ENCODE measurements around the gene LHFPL4.
"Not testable (repeated sequence)": the region's sequence is repeated elsewhere in the genome, so short reads cannot be mapped to it uniquely, and the experiment has no call there.

The LHFPL4 gene

DNA sequence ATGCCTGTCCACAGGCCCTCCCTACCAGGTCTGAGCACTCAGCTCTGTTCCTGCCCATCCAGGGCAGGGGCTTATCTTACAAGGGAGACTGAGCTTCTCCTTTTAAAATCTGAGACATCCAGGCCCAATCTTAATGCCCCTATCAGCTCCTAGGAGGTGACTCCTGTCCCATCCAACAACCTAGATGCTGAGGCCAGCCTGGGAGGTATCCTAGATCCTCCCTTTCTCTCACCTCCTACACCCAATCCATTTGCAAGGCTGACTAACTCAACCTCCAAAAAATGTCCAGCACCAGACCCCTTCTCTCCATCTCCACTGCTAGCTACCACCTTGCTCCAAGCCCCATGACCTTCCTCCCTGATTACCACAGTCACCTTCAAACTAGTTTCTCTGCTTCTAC, 17.4 kb downstream of the LHFPL4 start:
- DNase-seq = no peak

DNA sequence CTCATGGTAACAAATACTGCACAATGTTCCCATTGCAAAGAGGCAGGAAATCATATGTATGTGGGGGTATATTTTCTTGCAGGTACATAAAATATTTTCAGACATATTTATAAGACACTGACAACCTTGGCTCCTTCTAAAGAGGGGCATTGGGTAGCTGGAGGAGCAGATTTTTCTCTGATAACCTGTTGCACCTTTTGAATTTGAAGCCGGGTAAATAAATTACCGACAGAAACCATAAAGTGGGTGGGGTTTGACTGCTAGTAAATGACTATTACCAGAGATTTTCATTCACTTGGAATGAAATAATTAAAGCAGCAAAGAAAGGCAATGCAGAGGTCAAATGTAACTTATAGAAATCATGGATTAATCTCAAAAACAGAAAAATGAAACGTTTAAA, 19.2 kb downstream of the LHFPL4 start:
- no peak for DNase-seq

DNA sequence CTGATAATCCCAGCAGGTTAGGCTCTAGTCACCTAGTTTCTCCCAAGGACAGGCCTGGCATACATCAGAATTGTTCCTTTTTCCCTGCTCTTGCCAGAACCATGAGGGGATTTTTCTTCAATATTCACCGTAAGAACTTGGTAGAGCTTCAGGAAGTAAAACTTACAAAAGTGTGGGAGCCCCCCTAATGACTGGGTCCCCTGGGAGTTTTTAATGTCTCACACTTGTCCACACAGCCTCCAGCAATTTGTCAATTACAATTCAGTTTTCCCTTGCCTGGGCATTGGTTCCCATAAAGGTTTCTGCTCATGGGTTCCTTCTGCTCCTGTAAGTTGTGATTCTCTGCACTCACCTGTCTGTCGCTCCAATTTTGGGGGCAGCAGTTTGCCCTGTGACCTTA, 28.5 kb downstream of the LHFPL4 start:
- DNase-seq = no peak

DNA sequence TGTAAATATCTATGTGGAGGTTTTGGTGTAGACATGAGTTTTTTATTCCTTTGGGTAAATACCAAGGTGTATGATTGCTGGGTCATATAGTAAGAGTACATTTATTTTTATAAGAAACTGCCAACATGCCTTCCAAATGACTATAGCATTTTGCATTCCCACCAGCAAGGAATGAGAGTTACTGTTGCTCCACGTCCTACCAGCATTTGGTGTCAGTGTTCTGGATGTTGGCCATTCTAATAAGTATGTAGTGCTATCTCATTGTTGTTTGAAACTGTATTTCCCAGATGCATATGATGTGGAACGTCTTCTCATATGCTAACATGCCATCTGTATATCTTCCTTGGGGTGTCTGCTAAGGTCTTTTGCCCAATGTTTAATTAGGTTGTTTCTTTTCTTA, 38.7 kb downstream of the LHFPL4 start:
- DNase-seq = no peak

DNA sequence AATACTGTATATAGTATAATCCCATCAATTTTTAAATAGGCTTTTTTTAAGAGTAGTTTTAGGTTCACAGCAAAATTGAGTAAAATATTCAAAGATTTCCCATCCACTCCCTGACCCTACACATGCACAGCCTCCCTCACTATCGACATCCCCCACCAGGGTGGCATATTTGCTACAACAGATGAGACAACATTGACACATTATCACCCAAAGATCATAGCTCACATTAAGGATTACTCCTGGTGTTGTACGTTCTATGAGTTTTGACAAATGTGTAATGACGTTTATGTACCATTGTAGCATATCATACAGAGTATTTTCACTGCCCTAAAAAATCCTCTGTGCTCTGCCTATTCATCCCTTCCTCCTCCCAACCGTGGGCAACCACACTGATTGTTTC, 39.3 kb downstream of the LHFPL4 start:
- no peak for DNase-seq

DNA sequence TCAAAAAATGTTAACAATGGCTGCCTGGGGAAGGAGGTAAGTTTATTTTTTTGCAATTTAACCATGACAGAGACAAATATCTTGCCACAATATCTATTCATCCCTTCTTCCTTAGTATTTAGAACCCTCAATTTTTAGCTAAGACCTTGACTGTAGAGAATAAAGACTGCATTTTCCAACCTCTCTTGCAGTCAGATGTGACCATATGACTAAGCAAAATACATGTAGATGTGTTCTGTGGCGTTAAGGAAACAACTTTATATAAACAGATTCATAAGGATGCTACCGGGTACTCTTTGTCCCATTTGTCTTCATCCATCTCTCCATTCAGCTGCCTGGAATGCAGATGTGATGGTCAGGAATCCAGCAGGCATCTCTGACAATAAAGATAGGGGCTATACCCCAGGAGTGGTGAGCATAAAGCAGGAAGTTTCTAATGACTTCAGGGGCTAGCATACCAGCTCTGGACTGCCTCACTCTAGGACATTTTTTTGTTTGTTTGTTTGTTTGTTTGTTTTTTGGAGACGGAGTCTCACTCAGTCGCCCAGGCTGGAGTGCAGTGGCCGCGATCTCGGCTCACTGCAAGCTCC, 41.1 kb downstream of the LHFPL4 start:
- DNase-seq = no peak

DNA sequence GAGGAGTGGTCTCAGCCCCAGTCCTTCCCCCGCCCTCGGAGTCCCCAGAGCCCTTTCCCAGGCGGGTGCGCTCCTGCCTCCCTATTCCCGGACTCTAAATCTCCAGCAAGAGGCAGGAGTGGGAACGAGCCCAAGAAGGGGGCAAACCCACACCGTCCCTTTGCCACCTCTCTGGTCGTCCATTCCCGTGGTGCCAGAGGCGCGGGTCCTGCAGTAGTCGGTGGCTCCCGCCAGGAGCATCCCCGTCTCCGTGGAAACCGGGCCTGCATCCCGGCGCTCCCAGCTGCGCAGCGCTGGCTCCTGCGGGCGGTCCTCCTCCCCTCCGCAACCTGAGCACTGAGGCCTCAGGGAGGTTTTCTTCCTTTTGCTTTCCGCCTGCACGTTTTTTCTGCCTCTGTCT, 44.8 kb downstream of the LHFPL4 start:
- no peak for DNase-seq

DNA sequence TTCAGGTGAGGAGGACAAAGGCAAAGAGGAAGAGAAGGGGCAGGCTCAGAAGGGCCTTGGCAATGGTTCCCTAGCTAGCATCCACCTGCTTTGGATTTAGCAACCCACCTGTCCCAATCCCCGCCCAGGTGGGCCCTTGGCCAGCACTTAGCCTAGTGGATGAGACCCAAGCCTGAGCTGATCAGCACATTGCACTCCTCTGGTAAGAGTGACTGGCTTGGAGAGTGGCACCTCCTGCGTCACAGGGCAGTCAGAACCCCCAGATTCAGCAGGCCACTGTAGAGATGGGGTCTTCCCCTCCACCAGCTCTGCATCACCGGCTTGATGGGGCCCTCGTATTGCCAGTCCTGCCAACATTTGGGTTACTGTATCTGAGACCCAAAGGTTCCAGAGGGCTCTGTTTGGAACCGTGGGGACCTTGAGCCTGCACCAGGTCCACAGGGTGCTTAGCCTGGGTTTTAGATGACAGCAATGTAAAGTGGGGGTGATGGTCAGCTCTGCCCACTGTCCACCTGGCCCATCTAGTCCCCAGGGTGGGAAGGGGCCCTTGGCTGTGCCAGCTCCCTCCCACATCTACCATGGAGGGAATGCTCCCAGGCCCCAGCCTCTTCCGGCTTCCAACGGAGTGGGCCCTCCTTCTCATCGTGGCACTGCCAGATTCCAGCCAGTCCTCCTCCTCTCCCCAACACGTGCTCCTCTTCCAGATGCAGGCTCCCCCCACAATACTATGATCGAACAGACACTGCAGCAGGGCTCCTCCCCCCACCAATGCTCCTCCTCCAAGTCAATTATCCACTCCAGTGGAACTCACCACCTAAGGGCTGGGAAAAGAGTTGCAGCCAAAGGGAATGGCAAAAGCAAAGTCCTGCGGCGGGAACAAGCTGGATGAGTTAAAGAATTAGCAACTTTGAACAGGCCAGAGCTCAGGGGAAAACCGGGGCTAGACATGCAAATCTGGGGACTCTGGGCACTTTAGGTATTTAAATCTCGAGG, 45.7 kb downstream of the LHFPL4 start:
- no peak for DNase-seq

DNA sequence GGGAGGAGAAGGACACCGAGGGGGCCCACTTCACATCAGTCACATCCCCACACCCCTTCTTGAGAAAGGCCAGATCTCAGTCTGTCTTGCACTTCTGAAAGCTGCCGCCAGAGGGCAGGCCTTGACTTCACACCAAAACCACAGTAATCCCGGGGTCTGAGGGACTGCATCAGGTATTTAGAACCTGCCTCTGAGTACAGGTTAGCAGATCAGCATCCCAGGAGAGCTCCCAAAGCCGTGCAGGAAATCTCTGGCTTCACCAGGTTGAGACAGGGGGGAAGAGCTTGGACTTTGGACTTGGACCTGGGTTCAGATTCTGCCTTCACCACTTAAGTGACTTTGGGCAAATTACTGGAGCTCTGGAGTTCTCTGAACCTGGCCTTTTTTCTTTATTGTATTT, 50.3 kb downstream of the LHFPL4 start:
- DNase-seq = peak; percentile 70 to 85 (median 77)

DNA sequence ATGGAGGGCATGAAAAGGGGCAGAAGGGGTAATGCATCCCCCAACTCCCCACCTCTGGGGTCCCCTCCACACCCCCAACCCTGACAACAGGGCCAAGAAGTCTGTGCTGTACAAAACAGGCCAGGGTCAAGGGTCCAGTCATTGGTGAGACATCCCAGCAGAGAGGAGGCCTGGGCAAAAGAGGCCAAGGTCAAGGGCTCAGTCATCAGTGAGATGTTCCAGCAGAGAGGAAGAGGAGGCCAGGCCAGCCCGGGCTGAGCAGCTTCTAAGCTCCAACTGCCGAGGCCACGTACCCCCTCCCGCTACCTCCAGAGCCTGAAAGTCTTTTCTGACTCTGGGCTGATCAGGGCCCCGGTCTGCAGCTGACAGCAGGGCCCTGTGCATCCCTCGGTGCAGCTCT, 52.4 kb downstream of the LHFPL4 start:
- DNase-seq = no peak

DNA sequence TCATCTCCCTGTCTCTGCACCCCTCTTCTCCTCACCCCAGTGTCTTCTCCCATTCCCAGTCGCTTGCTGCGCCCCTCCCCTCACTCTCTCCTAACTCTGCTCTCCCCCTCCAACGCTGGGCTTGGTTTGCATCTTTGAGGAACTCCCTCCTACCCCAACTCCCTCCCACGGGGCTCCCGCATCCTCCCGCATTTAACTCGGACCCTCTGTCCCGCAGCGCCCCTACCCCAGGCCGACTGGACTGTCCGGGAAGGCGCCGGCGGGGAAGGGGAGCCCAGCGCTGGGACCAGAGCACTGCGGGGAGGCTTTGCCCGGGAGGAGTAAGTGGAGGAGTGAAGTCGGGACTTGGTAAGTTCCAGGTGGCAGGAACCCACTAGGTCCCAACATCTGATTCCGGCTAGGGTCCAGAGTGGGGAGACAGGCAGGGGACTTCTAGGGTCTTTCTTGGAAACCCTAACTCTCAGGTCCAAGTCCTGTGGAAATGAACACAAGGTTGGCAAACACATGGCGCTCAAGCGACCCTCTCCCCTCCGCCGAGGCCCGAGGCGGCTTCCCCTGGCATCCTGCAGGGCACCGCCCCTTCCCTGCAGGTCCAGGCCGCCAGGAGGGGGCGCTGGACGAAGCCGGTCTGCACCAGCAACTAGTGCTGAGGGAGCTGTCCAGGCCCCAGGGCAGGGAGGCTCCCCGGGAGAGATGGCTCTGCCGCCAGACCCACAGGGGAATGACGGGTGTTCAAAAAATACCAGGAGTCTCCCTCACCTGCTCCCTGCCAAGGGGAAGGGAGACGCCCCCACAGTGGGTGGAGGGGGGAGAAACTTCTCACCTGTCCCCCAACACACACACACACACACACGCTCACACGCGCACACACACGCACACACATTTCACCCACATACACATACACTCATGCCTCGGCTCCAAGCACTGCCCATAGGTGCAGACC, 53.2 kb downstream of the LHFPL4 start:
- peak; percentile 77 to 91 (median 80) for DNase-seq

DNA sequence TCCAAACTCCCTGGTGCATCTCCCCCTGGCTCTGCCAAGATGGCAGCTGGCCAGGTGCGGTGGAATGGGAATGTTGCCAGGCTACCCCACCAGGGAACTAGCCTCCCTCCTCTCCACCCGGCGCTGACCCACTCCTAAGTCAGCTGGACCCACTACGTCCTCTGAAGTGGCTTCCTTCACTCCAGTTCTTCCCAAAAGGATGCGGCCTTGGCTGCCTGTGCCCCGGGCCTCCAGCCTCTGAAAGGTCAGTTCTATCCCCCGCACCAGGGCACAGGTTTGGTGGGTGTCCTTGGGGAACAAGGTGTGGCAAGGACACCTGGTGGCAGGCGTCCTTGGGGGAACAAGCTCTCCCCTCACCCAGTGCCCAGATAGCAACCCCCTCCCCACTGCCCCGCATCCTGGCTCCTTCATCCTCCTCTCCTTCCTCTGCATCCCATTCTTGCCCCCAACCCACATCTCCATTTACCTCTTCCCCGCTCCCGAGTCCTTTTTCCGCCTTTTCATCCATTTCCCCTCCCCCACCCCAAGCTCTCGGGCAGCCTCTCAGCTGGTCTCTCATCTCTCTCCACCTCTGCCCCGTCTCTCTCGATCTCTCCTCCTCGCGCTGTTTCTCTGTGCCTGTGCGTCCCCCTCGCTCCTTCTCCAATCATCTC, 54.0 kb downstream of the LHFPL4 start:
- no peak for DNase-seq

DNA sequence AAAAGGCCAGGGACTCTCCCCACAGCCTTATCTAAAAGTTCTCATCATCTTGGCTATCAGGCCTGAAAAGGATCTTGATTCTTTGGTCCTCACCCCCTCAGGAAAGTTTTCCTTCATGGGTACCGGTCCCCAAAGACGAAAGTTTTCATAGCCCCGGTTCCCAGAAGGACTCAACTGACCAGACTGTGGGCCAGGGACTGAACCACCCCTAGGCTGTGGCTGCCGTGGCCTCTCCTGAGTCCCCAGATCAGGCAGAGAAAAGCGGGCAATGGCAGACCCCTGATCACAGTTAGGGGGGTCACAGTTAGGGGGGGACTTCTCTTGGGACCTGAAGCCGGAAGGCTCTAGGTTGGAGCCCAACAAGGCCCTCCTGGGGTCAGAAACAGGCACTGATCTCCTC, 54.8 kb downstream of the LHFPL4 start:
- DNase-seq = no peak

DNA sequence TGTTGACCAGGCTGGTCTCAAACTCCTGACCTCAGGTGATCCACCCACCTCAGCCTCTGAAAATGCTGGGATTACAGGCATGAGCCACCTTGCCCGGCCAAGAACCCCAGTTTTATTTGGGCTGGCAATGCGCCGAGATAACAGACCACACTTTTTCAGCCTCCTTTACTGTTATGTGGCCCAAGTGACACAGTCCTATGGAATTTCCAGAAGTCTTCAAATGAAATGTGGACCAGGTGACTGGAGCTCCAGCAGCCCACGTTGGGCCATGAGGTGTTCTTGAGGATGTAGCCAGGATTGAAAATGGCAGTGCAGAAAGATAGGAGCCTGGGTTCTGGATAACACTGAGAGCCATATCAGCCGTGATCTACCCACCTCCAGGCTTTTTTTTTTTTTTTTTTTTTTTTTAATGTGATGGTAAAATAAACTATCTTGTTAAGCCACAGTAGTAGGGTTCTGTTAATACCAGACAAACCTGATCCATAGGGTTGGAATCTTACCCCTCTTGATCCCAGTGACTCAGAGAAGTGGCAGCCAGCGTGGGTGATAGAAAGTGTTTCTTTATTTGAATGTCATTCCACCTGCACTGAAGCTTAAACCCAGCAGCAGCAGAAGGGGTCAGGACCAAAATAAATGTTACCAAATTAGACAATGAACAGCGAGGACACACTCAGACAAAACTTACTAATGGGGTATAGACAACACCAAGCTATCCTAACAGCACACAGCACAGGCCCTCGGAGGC, 55.6 kb downstream of the LHFPL4 start:
- DNase-seq = no peak

DNA sequence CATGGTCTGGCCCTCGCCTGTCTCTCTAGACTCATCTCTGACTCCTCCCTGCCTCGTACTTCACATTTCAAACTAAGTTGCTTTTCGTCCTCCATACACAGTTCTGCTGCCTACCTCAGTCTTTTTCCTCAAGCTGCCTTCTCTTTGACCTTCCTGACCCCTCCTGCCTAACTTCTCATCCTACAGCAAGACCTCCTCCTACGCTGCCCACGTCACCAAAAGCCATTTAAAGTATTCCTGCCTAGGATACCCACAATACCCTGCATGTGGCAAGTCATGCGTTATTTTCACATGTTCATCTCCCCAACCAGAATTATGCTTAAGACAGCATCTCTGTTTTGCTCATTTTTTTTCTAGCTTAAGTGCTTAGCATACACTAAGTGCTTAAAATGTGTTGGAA, 56.7 kb downstream of the LHFPL4 start:
- no peak for DNase-seq

DNA sequence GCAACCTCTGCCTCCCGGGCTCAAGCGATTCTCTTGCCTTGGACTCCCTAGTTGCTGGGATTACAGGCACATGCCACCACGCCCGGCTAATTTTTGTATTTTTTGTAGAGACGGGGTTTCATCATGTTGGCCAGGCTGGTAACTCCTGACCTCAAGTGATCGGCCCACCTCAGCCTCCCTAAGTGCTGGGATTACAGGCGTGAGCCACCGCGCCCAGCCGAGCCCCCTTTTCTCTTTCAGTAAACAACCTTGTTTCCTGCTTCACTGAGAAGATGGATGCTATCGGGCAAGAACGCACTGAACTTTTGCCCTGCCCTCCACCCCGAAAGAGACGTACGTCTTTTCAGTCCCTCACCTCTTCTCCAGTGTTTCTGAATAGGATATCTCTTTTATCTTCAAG, 59.6 kb downstream of the LHFPL4 start:
- not testable (repeated sequence) for DNase-seq

DNA sequence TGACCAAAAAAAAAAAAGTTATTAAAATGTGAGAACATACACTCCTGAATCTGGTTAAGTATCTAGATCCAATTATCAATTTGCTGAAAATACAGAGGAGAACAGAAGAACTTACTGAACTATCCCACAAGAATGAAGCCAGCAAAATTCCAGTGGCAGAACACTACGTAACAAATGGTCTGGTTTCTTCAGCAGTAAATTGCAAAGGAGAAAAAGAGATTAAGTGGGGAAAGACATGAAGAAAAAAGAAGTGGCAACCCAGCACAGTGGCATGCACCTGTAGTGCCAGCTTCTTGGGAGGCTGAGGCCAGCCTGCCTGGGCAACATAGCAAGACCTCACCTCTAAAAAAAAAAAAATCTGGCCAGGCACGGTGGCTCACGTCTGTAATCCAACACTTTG, 62.1 kb downstream of the LHFPL4 start:
- no peak for DNase-seq

DNA sequence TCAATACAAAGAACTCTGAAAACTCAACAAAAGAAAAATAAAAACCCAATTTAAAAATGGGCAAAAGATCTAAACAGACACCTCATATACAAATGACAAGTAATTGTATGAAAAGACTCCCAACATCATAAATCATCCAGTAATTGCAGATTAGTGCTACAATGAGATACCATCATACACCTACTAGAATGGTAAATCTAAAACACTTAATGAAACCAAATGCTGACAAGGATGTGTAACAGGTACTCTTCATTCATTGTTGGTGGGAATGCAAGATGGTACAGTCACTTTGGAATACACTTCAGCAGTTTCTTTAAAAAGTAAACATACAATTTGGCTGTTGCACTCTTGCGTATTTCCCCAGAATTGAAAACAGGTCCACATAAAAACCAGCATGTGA, 68.4 kb downstream of the LHFPL4 start:
- no peak for DNase-seq

DNA sequence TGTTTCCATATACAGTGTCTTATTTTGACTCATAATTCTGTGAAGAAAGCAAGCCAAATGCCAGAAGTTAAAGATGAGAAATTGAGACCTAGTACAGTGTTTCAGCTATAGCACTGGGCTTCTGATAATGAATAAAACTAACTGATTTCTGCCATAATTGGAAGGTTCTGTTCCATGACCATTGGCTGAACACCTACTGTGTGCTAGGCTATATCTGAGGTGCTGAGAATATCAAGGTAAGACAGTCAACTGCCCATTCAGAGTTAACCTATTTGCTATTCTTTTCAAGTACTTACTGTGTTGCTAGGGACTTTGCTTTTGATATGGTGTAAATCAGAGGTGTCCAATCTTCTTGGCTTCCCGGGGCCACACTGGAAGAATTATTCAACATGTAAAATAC, 73.4 kb downstream of the LHFPL4 start:
- no peak for DNase-seq

DNA sequence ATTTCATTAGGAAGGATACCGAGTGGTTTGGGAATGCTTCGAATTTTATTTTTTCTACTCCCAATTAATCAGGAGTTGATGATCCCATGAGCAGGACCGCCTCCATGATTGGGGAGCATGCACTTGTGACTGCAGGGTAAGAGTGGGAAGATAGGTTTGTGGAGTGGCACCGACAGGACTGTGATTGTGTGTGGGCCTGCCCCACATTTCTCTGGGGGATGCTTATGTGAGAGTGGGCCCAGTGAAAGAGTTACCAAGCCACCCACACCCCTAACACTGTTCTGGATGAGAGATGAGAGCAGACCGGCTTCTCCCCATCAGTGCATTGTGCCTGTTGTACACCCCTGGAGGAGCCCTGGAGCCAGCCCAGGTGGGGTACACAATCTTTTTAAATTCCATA, 76.7 kb downstream of the LHFPL4 start:
- no peak for DNase-seq

DNA sequence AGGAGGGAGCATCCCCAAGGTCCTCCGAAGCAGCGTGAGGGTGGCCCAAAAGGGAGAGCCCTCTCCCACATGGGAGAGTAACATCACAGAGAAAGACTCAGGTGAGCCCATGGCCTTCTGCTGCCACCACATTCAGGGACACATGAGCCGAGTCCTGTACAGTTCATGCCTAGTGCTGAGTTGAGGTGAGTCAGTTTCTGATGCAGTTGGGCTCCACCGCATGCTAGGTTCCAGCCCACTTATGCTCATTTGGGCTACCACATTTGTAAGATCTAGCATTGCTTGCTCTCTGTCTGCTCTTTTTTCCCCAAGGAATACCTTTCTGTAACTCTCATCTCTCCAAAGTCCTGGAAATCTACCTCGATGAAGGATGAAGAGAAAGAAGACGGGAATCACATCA, 79.1 kb downstream of the LHFPL4 start:
- no peak for DNase-seq
